ENCODE results near the gene GALR3. TPM values are rescaled to one million over a fixed set of nuclear protein-coding genes. Genes with fewer than 3 reads are reported as not detected.

Gene GALR3, protein sequence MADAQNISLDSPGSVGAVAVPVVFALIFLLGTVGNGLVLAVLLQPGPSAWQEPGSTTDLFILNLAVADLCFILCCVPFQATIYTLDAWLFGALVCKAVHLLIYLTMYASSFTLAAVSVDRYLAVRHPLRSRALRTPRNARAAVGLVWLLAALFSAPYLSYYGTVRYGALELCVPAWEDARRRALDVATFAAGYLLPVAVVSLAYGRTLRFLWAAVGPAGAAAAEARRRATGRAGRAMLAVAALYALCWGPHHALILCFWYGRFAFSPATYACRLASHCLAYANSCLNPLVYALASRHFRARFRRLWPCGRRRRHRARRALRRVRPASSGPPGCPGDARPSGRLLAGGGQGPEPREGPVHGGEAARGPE
- total RNA-seq (not detected), polyA plus RNA-seq (not detected)
- long read RNA-seq, donor 1: 0 reads
- long read RNA-seq, donor 2: 0 reads

DNA sequence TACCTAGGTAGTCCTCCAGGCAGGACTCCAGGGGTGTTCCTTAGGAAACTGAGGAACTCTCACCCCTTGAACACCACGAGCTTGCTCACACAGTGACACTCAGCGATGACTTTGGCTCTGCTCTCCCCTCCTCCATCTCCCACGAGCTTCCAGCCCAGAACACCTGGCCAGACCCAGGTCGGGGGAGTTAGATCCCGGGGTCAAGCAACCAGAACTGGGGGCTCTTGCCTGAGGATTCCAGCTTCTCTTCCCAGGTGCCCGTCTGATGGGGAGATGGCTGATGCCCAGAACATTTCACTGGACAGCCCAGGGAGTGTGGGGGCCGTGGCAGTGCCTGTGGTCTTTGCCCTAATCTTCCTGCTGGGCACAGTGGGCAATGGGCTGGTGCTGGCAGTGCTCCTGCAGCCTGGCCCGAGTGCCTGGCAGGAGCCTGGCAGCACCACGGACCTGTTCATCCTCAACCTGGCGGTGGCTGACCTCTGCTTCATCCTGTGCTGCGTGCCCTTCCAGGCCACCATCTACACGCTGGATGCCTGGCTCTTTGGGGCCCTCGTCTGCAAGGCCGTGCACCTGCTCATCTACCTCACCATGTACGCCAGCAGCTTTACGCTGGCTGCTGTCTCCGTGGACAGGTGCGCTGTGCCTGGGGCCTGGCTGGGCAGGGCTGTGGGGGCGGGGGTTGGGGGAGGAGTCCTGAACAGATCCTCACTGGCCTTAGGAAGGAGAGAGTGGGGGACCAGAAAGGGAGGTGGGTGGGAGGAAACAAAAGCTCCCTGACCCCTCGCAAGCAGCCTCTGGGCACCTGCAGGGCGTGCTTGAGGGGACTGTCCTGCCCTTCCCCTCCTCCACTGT is at the start of gene GALR3:
TSS of gene GALR3 (plus strand) at position 249 of the 852 bp plus-strand sequence. CDS start at position 274, 25 bp downstream.
- Histone ChIP-seq H3K27me3 (replicated peaks in 1 of 7) (peaks cover 0 to 73% (median 9%) of the 10 kb centered on the region in 7 donors), H3K4me1 (peaks cover 8 to 32% (median 21%) of the 10 kb centered on the region in 6 donors), H3K4me3 (peak within 1 kb of the TSS in 4 of 8 donors; percentile 36 to 69 (median 42)), H3K27ac (no peak within 1 kb of the TSS), H3K36me3 (peaks cover 0 to 4% (median 0%) of the 10 kb centered on the region in 6 donors), H3K9me3 (no peaks in the 10 kb centered on the region)
- intact Hi-C loops (cut with DNase I; ENCODE audit: low total_unique reads): no loop called here
- DNase-seq: no peak
- WGBS, 5 donors: 83 to 89% (median 85%) methylated on average over 17 to 21 of the region's 21 CpGs
- TF ChIP-seq, protein P1, sequence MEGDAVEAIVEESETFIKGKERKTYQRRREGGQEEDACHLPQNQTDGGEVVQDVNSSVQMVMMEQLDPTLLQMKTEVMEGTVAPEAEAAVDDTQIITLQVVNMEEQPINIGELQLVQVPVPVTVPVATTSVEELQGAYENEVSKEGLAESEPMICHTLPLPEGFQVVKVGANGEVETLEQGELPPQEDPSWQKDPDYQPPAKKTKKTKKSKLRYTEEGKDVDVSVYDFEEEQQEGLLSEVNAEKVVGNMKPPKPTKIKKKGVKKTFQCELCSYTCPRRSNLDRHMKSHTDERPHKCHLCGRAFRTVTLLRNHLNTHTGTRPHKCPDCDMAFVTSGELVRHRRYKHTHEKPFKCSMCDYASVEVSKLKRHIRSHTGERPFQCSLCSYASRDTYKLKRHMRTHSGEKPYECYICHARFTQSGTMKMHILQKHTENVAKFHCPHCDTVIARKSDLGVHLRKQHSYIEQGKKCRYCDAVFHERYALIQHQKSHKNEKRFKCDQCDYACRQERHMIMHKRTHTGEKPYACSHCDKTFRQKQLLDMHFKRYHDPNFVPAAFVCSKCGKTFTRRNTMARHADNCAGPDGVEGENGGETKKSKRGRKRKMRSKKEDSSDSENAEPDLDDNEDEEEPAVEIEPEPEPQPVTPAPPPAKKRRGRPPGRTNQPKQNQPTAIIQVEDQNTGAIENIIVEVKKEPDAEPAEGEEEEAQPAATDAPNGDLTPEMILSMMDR (IDR thresholded peaks at IDR 0.05 in 8 of 11, conservative IDR thresholded peaks at IDR 0.05 in 3 of 11): no peak
- TF ChIP-seq POLR2AphosphoS5 (IDR thresholded peaks at IDR 0.05) (no peak), POLR2A (IDR thresholded peaks at IDR 0.05) (no peak)

DNA sequence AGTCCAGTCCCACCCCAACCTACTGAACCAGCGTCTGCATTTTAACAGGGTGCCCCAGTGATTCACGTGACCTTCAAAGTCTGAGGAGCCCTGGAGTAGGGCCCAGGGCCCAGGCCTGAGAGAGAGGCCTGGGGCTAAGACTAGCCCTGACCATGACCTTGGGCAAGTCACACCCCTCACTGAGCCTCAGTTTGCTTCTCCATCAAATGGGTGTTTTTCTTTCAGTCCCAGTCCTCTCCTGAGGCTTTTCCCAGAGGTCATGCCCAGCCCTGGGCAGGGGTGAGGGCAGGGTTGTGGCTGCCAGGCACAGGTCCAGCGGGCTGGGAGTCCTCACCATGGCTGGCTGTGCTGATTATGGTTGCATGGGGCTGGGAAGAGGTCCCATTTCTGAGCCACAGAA is 48.5 kb upstream of the GALR3 start:
- peak in 2 of 3 donors; percentile 28 to 58 for TF ChIP-seq POLR2AphosphoS5 (IDR thresholded peaks at IDR 0.05)
- no peak for TF ChIP-seq POLR2A (IDR thresholded peaks at IDR 0.05)
- H3K27ac ChIP-seq: peak overlapping the region in 6 of 8 donors; percentile 38 to 66 (median 62)
- H3K36me3 ChIP-seq: peaks cover 0 to 63% (median 37%) of the 10 kb centered on the region in 6 donors
- no peak overlapping the region for H3K4me3 ChIP-seq
- intact Hi-C loops (cut with DNase I; ENCODE audit: low total_unique reads): no loop called here
- no peak for DNase-seq
- H3K9me3 ChIP-seq: no peaks in the 10 kb centered on the region
- no peaks in the 10 kb centered on the region for H3K27me3 ChIP-seq (replicated peaks in 1 of 7)
- H3K4me1 ChIP-seq: peaks cover 0 to 47% (median 14%) of the 10 kb centered on the region in 6 donors
- 81 to 90% (median 84%) methylated on average over 2 to 3 of the region's 3 CpGs for WGBS, 5 donors

DNA sequence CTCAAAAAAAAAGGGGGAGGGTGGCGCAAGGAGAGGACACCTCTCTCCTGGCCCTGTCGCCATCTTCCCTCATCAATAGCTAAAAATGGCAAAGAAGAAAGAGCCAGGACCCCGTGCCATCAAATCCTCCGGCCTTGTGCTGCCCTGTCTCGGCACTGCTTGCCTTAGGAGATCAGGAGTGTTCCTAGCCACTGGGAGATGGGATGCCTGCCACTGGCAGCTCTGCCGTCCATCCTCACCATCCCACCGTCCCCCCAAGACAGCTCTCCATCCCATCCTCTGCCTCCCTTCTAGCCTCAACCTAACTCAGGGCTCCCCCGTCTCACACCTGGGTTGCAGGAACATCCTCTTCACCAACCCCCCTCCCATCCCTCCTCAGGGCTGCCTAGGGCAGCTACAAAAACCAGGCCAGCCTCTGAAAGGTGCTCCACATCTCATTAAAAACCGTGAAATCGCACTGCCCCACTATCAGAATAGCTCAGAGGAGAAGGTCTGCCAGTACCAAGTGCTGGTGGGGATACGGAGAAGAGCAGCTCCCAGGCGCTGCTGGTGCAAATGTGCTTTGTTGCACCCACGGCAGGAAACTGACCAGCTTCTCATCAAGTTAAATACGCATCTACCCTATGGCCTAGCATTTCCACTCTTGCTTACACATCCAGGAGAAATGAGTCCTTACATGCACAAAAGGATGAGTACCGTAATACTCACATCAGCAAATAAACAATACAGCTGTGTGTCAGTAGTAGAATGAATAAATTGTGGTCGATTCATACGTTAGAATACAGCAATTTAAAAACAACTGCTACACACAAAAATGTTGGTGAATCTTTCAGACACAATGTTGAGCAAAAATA is 47.2 kb upstream of the GALR3 start:
- TF ChIP-seq, protein P1 (IDR thresholded peaks at IDR 0.05 in 8 of 11, conservative IDR thresholded peaks at IDR 0.05 in 3 of 11): no peak
- TF ChIP-seq POLR2AphosphoS5 (IDR thresholded peaks at IDR 0.05): peak in 1 of 3 donors; percentile 32
- Histone ChIP-seq H3K36me3 (peaks cover 0 to 50% (median 28%) of the 10 kb centered on the region in 6 donors), H3K9me3 (no peaks in the 10 kb centered on the region), H3K4me1 (peaks cover 0 to 50% (median 16%) of the 10 kb centered on the region in 6 donors), H3K27me3 (replicated peaks in 1 of 7) (no peaks in the 10 kb centered on the region), H3K27ac (peak overlapping the region in 1 of 8 donors; percentile 62), H3K4me3 (no peak overlapping the region)
- WGBS, 5 donors: 81 to 89% (median 87%) methylated on average over 17 of the region's 17 CpGs
- intact Hi-C loops (cut with DNase I; ENCODE audit: low total_unique reads): no loop called here
- no peak for DNase-seq

DNA sequence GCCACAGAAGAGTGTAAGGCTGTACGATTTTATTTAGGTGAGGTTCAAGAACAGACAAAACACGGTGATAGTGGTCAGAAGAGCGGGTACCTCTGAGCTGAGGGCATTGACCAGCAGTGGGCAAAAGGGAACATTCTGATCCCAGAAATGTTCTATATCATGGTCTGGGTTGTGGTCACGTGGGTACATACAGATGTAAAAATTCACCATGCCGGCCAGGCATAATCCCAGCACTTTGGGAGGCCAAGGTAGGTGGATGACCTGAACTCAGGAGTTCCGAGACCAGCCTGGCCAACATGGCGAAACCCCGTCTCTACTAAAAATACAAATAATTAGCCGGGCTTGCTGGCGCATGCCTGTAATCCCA is 46.6 kb upstream of the GALR3 start:
- H3K4me1 ChIP-seq: peaks cover 0 to 51% (median 16%) of the 10 kb centered on the region in 6 donors
- intact Hi-C loops (cut with DNase I; ENCODE audit: low total_unique reads): no loop called here
- TF ChIP-seq POLR2A (IDR thresholded peaks at IDR 0.05): no peak
- H3K27ac ChIP-seq: no peak overlapping the region
- 80 to 89% (median 88%) methylated on average over 10 of the region's 10 CpGs for WGBS, 5 donors
- no peak for DNase-seq
- peaks cover 0 to 44% (median 22%) of the 10 kb centered on the region in 6 donors for H3K36me3 ChIP-seq
- H3K9me3 ChIP-seq: no peaks in the 10 kb centered on the region
- no peaks in the 10 kb centered on the region for H3K27me3 ChIP-seq (replicated peaks in 1 of 7)
- no peak overlapping the region for H3K4me3 ChIP-seq

Data from spleen (tissue), 13 donors.